DMS153 (cell line): ENCODE measurements around the gene RPL36AL.

Experiments
- DNase-seq: peaks from one replicate; lab custom pipeline; 2025; lab: John Stamatoyannopoulos, UW

The RPL36AL gene

GRCh38 chr14:49581209-49582112 lies 39.0 kb downstream of the RPL36AL start:
- DNase-seq = no peak

GRCh38 chr14:49579841-49580240 lies 40.6 kb downstream of the RPL36AL start:
- no peak for DNase-seq

- no peak for DNase-seq
Measured at GRCh38 chr14:49578141-49578540, 42.3 kb downstream of the RPL36AL start.

GRCh38 chr14:49574038-49574437 lies 46.4 kb downstream of the RPL36AL start:
- DNase-seq = no peak

- DNase-seq = no peak
Measured at GRCh38 chr14:49569281-49569680, 51.1 kb downstream of the RPL36AL start.
